ENCODE data around the gene TAAR5. TPM values are rescaled to one million over a fixed set of nuclear protein-coding genes. Genes with fewer than 3 reads are reported as not detected.
"Not testable (repeated sequence)": the region's sequence is repeated elsewhere in the genome, so short reads cannot be mapped to it uniquely, and the experiment has no call there.

TAAR5 gene
- total RNA-seq, result not detected in 2 replicates

- DNase-seq (ENCODE audit: low read depth in 2 of 2), result no peak
These were observed at the start of gene TAAR5 for GRCh38 chr6:132589454-132589853. Gene TAAR5, minus strand, starts transcription at chr6:132589741. Its CDS starts 55 bp downstream, at chr6:132589686.

GRCh38 chr6:132637135-132637534, 47.6 kb upstream of the TAAR5 start:
- not testable (repeated sequence) for DNase-seq (ENCODE audit: low read depth in 2 of 2)

- DNase-seq (ENCODE audit: low read depth in 2 of 2), result not testable (repeated sequence)
These were observed 46.4 kb upstream of the TAAR5 start for GRCh38 chr6:132635906-132636305.

GRCh38 chr6:132635288-132635687, 45.7 kb upstream of the TAAR5 start:
- DNase-seq (ENCODE audit: low read depth in 2 of 2), result not testable (repeated sequence)

- no peak for DNase-seq (ENCODE audit: low read depth in 2 of 2)
These were observed 45.3 kb upstream of the TAAR5 start for GRCh38 chr6:132634796-132635195.

GRCh38 chr6:132633362-132633761, 43.8 kb upstream of the TAAR5 start:
- no peak for DNase-seq (ENCODE audit: low read depth in 2 of 2)

- DNase-seq (ENCODE audit: low read depth in 2 of 2), result no peak
These were observed 34.6 kb upstream of the TAAR5 start, which contains the start of gene TAAR2 for GRCh38 chr6:132624175-132624574. Gene TAAR2, minus strand, starts transcription at chr6:132624275. Its CDS starts 0 bp downstream, at chr6:132624275.

- DNase-seq (ENCODE audit: low read depth in 2 of 2), result no peak
These were observed 33.7 kb upstream of the TAAR5 start for GRCh38 chr6:132623106-132623845.

GRCh38 chr6:132616677-132617076, 27.1 kb upstream of the TAAR5 start:
- DNase-seq (ENCODE audit: low read depth in 2 of 2), result no peak

- DNase-seq (ENCODE audit: low read depth in 2 of 2), result no peak
These were observed 25.0 kb upstream of the TAAR5 start for GRCh38 chr6:132614554-132614953.

- DNase-seq (ENCODE audit: low read depth in 2 of 2), result no peak
These were observed 23.0 kb upstream of the TAAR5 start for GRCh38 chr6:132612449-132613108.

GRCh38 chr6:132611616-132612015, 22.1 kb upstream of the TAAR5 start:
- DNase-seq (ENCODE audit: low read depth in 2 of 2), result no peak

- DNase-seq (ENCODE audit: low read depth in 2 of 2), result no peak
These were observed 18.1 kb upstream of the TAAR5 start for GRCh38 chr6:132607544-132608233.

- no peak for DNase-seq (ENCODE audit: low read depth in 2 of 2)
These were observed 15.2 kb upstream of the TAAR5 start for GRCh38 chr6:132604635-132605152.

- not testable (repeated sequence) for DNase-seq (ENCODE audit: low read depth in 2 of 2)
These were observed 11.4 kb upstream of the TAAR5 start for GRCh38 chr6:132600900-132601299.

GRCh38 chr6:132598473-132598872, 8.9 kb upstream of the TAAR5 start:
- no peak for DNase-seq (ENCODE audit: low read depth in 2 of 2)

- DNase-seq (ENCODE audit: low read depth in 2 of 2), result no peak
These were observed 6.7 kb upstream of the TAAR5 start for GRCh38 chr6:132596201-132596600.

GRCh38 chr6:132592855-132593254, 3.3 kb upstream of the TAAR5 start:
- DNase-seq (ENCODE audit: low read depth in 2 of 2), result no peak

- no peak for DNase-seq (ENCODE audit: low read depth in 2 of 2)
These were observed 821 bp upstream of the TAAR5 start for GRCh38 chr6:132590362-132590761.

- DNase-seq (ENCODE audit: low read depth in 2 of 2), result no peak
These were observed 2.1 kb downstream of the TAAR5 start for GRCh38 chr6:132587424-132587823.

GRCh38 chr6:132584698-132585097, 4.8 kb downstream of the TAAR5 start:
- no peak for DNase-seq (ENCODE audit: low read depth in 2 of 2)

GRCh38 chr6:132571774-132572173, 17.8 kb downstream of the TAAR5 start:
- DNase-seq (ENCODE audit: low read depth in 2 of 2), result no peak
